NCI-H146 treated with DMSO at 0.1 percent for 48 hours (cell line): ENCODE measurements around the gene SEMA3D.

Experiments
- DNase-seq: peaks from one replicate; lab custom pipeline; 2025; ENCODE audit not compliant: unreplicated experiment; lab: John Stamatoyannopoulos, UW

The SEMA3D gene

GRCh38 chr7:85186521-85187241 lies at the start of gene SEMA3D:
SEMA3D (minus strand) TSS chr7:85187056; CDS start chr7:85121891, 65,165 bp downstream.
- DNase-seq: peak; percentile 19

DNA sequence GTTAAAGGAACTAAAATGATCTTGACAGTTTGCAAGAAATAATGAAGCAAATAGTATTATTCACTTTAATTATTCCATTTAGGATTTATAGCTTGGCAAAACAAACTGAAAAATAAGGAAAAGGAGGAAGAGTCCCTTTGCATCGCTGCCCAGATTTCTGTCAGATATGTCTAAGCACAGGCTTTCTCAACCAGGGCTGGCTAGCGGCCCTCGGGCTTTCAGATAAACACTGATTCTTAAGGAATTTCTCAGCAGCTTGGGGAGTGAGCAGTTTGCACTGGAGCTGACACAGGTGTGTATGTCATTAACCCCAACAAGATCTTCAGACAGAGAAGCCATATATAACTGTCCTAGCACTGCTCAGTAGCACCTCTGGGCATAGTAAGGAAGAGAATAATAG lies 47.9 kb upstream of the SEMA3D start:
- DNase-seq: no peak

DNA sequence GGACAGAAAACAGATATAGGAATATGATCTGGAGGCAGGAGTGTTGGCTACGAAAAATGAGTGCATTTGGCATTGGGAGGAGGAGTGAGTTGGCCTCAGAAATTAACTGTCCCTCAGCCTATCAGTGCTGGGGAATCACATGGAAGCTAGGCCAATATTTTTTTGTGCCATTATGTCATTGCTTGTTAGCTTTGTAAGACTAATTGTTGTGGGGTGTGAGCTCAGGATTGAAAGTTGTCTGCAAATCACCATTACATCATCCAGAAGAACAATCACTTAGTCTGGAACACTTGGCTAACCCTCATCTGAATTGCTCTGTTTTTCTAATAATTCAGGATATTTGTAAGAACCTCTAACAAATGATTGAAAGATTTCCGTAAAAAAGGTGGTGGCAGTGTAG lies 45.2 kb upstream of the SEMA3D start:
- DNase-seq: no peak

DNA sequence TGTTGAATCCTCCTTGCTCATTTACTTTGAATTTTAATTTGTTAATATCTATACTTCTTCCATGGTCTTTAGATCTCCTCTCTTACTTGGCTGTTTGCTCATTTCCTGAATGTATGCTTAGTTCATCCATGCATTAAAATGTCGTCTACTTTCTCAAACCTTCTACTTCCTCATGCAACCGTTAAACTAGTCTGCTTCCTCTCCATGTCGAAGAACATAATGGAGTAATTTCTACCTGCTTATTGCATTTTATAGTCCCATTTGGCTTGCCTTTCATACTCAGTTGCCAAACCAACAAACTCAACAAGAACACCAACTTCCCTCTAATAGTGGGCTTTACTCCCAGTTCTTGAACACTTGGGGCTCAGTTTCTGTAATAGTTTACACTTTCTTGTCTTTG lies 43.8 kb upstream of the SEMA3D start:
- no peak for DNase-seq

GRCh38 chr7:85229544-85229943 lies 42.7 kb upstream of the SEMA3D start:
- no peak for DNase-seq

GRCh38 chr7:85226361-85227085 lies 39.7 kb upstream of the SEMA3D start:
- DNase-seq: no peak

DNA sequence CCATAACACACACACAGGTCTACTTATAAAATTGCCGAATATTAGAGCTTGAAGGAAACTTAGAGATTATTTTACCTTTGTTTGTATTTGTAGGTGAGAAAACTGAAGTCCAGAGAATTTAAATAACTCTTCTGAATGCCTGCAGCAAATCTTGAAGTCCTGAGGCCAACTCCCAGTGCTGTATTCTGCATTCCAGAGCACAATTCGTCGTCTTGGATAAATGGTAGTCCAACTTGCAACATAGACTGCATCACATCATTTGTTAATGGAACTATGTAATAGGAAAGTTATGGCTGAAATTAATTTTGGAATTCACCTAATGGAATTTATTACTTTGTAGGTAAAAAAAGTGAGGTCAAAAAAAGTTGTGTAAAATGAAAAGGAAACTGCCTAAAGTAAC lies 37.3 kb upstream of the SEMA3D start:
- no peak for DNase-seq

GRCh38 chr7:85222522-85222921 lies 35.7 kb upstream of the SEMA3D start:
- DNase-seq: no peak

DNA sequence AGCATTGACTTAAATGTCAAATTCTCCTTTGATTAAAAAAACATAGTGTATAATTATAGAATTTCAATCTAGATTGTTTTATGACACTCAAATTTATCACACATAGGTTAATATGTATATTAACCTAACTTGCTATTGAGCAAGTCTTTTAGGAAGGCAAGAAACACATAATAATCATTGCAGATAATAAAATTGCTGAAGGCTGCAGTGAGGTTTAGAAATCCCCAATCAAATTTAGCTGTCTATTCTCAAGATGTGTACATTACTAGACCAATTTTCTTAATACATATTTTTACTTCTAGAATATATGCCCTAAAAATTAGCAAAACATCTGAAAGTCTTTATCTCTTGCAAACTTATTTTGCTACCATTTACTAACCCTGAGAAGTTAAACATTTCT lies 34.9 kb upstream of the SEMA3D start:
- no peak for DNase-seq

- DNase-seq: no peak
Measured at GRCh38 chr7:85220651-85221050, 33.8 kb upstream of the SEMA3D start.

DNA sequence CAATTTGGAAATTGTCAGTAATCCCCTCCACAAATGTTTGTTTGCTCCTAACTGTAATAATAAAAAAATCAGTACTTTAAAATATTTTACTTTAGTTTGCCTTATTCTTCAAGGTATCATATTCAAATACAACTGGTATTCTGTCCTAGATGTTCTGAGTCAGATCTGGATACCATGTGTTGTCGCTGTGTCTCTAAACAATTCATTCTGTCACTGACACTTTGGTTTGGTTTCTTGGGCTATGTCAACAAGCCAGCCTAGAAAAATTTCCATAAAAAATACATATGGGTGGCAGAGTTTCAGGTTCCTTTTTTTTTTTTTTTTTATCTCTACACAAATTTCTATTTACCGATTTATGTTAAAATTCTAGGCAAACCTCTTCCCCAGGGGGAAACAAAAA lies 33.2 kb upstream of the SEMA3D start:
- DNase-seq: no peak

- no peak for DNase-seq
Measured at GRCh38 chr7:85217085-85217484, 30.2 kb upstream of the SEMA3D start.

DNA sequence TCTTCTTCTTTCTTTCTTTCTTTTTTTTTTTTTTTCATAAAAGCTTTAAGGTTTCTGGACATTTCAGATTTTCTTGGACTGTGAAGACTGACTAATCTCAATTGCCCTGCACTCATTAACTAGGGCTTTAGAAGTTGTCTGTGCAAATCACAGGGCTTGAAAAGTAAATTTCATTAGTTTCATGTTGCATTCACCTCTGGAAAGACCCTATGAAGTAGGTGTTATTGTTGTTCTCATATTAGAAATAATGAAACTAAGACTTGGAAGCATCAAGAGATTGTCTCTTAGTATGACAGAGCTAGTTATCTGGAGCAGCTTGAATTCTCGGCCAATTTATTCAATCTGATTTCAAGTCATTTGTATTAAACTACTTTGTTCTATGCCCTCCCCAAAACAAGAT lies 28.2 kb upstream of the SEMA3D start:
- DNase-seq: no peak

DNA sequence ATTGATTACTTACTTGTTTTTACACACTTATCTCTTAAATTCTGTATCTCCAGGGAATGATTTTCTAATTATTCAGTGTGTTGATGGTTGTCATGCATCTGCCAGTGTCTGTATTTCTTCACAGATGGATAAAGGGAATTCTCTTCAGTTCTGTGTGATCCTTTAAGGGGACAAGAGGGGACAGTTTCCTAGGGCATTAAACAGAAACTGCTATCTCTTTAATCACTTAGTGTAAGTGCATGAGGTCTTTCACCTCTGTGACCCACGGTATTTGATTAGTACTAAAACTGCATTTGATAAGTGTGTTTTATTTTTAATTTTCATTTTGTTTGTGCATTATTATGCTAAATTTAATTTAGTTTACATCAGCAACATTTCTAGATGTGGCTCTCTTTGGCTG lies 26.6 kb upstream of the SEMA3D start:
- DNase-seq: no peak

DNA sequence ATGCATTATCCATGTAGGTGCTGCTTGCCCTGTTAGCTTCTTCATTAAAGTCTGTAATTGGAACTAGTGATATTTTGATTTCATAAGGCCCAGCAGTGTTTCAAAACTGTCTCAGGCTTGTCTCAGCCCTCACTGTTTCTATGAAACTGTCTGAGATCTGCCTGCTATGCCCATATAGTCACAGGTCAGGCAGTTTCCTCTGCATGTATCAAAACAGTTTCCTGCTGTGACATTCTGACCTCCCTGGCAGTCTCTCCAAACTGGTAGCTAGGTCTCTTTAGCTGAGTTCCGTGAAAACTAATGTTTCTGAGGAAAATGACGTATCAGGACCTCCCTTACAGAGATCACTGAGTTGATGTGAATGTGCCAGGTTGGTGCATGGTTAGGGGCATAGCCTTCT lies 18.9 kb upstream of the SEMA3D start:
- DNase-seq: no peak

DNA sequence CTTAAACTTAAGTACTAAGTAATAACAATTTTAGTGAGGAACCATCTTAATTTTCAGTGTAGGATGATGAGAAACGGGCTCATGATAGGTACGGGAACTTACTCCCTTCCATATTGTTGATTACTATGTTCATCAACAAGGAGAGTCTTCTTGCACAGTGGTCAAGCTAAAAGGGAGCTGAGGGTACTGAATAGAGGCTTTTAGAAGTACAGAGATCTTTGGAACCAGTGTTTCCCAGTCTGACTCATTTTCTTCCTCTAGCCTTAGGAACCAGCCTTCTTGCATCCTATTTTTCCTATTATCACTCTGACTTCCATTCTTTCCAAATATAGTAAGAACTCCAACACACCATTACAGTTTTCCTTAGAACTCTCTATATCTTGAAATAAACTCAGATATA lies 17.6 kb upstream of the SEMA3D start:
- no peak for DNase-seq

GRCh38 chr7:85204061-85204460 lies 17.2 kb upstream of the SEMA3D start:
- DNase-seq: no peak

DNA sequence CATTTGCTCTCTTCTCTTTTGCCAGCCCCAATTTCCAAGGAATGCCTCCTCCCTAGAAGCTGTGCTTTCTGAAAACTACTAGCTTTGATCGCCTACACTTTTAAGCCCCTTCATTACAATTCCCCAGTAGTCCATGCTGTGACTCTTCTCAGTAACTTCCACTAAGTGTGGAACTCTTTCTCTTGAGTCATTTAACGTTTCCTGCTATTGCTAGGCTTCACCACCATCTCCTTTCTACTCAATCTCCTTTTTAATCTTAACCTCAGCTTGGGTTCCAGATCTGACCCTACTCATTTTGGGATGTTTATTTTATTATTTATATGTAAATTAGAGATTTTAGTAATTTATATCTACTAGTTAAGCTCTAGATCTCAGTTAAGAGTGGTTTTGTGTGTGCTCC lies 14.4 kb upstream of the SEMA3D start:
- no peak for DNase-seq

GRCh38 chr7:85196696-85197095 lies 9.8 kb upstream of the SEMA3D start:
- no peak for DNase-seq

GRCh38 chr7:85191383-85191782 lies 4.5 kb upstream of the SEMA3D start:
- no peak for DNase-seq

GRCh38 chr7:85186083-85186520 lies 754 bp downstream of the SEMA3D start:
- no peak for DNase-seq

DNA sequence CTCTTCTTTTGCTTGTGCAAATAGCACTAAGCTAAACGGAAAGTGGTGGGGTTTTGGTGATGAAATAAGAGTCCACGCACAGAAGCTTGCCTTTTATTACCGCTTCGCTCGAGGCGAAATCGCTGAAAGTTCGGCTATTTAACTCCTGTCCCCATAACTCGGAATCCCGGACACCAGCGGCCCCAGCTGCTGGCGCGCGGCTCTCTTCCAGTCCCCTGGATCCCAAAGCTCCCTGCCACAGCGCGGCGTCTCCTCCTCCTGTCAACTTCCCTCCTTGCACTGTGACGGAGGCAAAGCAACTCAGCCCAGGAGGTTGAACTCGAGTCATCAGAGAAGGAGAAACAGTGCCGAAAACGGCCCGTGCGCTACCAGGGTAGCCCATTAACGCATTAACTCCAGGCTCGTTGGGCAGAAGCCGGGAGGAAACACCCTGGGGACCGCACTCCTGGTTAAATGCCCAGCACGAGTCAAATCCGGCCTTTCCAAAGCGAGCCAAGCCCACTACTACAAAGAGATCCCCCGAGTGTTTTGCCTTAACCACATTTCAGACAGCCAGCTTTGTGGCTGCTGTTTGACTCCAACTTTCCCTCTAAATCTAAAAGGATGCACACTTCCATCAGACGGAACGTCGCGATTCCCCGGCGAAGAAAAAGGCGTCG lies 1.3 kb downstream of the SEMA3D start:
- no peak for DNase-seq
